ENCODE data around the gene SPECC1.

DNA sequence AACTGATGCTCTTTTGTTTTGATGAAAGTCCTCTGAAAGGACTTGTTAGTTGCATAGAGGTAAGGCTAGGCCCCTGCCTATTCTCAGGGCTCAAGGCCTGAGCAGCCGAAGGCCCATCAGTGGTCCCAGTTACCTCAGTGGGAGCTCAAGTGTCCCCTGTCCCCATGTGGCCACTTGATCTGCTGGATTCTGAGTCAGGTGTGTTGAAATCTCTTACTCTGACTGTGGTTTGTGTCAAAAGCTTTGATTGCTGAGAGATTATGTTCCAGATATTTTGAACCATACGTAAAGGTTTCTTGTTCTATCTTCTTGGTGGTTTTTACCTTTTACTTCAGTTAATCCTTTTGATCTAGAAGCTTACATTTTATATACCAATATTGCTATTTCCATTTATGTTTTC lies 266.5 kb downstream of the SPECC1 start:
- no peak for TF ChIP-seq EP300 (IDR thresholded peaks at IDR 0.05)
- TF ChIP-seq, protein P1, sequence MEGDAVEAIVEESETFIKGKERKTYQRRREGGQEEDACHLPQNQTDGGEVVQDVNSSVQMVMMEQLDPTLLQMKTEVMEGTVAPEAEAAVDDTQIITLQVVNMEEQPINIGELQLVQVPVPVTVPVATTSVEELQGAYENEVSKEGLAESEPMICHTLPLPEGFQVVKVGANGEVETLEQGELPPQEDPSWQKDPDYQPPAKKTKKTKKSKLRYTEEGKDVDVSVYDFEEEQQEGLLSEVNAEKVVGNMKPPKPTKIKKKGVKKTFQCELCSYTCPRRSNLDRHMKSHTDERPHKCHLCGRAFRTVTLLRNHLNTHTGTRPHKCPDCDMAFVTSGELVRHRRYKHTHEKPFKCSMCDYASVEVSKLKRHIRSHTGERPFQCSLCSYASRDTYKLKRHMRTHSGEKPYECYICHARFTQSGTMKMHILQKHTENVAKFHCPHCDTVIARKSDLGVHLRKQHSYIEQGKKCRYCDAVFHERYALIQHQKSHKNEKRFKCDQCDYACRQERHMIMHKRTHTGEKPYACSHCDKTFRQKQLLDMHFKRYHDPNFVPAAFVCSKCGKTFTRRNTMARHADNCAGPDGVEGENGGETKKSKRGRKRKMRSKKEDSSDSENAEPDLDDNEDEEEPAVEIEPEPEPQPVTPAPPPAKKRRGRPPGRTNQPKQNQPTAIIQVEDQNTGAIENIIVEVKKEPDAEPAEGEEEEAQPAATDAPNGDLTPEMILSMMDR (IDR thresholded peaks at IDR 0.05): no peak
- TF ChIP-seq POLR2AphosphoS5 (IDR thresholded peaks at IDR 0.05): no peak

Measured in gastroesophageal sphincter (tissue), 3 donors.